Cortex of kidney (tissue), 1 donor: ENCODE results near the gene PHKA2.
A peak's percentile ranks its signal among the peaks of the same experiment; 100 is the strongest.
"Not testable (repeated sequence)": the region's sequence is repeated elsewhere in the genome, so short reads cannot be mapped to it uniquely, and the experiment has no call there.

Source experiments
- DNase-seq: peaks from one replicate; lab custom pipeline; 2025; lab: John Stamatoyannopoulos, UW

PHKA2 gene, protein sequence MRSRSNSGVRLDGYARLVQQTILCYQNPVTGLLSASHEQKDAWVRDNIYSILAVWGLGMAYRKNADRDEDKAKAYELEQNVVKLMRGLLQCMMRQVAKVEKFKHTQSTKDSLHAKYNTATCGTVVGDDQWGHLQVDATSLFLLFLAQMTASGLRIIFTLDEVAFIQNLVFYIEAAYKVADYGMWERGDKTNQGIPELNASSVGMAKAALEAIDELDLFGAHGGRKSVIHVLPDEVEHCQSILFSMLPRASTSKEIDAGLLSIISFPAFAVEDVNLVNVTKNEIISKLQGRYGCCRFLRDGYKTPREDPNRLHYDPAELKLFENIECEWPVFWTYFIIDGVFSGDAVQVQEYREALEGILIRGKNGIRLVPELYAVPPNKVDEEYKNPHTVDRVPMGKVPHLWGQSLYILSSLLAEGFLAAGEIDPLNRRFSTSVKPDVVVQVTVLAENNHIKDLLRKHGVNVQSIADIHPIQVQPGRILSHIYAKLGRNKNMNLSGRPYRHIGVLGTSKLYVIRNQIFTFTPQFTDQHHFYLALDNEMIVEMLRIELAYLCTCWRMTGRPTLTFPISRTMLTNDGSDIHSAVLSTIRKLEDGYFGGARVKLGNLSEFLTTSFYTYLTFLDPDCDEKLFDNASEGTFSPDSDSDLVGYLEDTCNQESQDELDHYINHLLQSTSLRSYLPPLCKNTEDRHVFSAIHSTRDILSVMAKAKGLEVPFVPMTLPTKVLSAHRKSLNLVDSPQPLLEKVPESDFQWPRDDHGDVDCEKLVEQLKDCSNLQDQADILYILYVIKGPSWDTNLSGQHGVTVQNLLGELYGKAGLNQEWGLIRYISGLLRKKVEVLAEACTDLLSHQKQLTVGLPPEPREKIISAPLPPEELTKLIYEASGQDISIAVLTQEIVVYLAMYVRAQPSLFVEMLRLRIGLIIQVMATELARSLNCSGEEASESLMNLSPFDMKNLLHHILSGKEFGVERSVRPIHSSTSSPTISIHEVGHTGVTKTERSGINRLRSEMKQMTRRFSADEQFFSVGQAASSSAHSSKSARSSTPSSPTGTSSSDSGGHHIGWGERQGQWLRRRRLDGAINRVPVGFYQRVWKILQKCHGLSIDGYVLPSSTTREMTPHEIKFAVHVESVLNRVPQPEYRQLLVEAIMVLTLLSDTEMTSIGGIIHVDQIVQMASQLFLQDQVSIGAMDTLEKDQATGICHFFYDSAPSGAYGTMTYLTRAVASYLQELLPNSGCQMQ

DNA sequence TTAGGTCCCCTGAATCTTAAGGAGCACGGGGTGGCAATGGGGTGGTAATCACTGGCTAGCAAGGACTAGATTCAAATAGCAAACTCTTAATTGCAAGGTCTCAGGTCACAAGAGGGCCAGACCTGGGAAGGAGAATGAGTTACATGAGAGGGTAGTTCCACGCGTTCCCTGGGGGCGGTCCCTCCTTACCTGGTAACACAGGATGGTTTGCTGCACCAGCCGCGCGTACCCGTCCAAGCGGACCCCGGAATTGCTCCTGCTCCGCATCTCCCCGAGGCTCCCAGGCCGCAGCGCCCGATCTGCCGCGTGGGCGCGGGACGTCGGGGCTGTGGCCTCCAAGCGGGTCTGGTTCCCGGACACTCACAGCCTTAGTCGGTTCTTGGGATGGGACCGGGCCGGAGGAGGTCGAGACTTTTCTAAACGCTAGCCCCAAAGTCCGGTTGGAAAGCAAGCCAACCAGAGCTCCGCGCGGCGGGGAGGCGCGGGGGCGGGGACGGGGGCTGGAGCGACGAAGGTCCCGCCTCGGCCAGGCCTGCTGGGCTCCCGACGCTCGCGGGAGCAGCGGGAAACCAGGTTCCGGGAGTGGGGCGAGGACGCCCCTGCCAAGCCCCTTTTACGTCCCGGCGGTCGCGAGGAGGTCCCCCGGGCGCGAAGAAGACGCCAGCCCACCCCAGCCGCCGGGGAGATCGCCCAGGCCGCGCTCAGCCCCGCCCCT lies at the start of gene PHKA2:
Gene PHKA2, minus strand, starts transcription at position 449 of the 715 bp plus-strand sequence. Its CDS starts 182 bp downstream, at position 267.
- no peak for DNase-seq

DNA sequence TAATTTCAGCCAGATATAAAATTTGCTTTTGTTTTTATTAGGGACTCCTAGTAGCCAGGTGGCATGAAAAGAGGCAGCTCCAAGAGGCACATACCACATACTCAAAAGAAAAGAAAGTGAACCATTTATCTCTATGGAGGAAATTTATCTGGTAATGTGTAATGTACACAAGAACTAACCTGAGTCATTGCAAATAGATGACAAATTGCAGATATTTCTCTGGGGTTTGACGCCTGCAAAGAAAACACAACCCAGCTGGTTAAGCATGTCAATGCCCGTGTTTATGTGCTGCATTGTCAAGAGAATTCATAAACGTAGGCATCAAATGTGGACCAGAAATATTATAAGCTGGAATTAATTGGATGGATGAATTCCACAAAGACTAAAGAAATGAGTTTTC lies 46.9 kb upstream of the PHKA2 start:
- DNase-seq: no peak

DNA sequence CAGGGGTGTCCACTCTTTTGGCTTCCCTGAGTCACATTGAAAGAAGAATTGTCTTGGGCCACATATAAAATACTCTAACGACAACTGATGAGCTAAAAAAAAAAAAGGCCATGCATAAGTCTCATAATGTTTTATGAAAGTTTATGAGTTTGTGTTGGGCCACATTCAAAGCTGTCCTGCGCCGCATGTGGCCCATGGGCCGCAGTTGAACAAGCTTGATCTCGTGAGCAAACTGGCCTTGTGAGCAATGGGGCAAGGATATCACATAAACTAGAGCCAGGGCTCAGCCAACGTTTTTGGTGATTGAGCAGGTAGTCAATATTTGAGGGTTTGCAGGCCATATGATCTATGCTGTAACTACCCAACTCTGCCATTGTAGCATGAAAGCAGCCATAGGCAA lies 44.6 kb upstream of the PHKA2 start:
- DNase-seq: no peak

DNA sequence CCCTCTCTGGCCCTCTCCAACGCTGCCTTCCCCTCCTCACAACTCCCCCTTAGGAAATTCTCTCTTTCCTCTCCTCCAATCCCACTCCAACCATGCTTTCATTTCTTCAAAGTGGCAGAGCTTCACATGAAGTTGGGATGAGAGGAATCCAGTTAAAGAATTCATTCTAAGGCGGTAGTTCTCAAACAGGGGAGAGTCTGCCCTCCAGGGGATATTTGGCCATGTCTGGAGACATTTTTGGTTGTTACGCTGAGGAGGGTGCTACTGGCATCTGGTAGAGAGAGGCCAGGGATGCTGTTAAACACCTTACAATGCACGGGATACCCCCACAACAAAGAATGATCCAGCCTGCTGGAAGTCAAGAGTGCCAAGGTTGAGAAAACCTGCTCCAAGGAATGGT lies 40.5 kb upstream of the PHKA2 start:
- DNase-seq: no peak

DNA sequence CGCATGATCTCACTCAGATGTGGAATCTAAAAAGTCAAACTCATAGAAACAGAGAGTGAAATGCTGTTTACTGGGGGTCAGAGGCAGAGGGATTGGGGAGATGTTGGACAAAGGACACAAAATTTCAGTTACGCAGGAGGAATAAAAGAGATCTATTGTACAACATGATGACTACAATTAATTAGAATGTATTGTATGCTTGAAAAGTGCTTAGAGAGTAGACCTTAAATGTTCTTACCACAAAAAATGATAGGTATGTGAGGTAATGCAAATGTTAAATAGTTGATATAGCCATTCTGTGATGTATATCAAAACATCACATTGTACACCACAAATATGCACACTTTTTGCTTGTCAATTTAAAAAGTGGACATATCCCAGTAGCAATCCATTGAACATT lies 36.1 kb upstream of the PHKA2 start:
- no peak for DNase-seq

DNA sequence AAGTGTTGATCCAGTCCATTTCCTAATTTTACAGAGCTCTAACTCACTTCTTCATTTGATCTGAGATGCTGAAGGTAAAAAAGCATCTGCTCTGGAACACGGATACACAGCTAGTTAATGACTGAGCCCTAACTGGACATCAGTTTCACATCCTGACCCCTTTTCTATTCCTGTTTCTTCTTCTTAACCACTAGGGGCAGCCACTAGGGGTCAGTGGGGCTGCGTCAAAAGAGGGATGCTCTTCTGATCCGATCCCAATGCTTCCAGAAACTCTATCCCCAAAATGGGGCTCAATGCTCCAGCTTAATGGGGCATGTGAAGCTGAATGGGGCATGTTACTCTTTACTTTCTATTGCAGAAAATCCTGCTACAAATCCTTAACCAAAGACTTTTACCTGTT lies 33.4 kb upstream of the PHKA2 start:
- no peak for DNase-seq

DNA sequence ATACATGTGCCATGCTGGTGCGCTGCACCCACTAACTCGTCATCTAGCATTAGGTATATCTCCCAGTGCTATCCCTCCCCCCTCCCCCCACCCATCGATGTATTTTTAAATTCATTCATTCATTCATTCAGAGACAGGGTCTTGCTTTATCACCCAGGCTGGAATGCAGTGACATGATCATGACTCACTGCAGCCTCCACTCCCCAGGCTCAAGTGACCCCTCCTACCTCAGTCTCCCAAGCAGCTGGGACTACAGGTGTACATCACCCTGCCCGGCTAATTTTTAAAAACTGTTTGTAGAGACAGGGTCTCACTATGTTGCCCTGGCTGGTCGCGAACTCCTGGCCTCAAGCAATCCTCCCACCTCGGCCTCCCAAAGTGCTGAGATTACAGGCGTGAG lies 32.7 kb upstream of the PHKA2 start:
- DNase-seq: not testable (repeated sequence)

DNA sequence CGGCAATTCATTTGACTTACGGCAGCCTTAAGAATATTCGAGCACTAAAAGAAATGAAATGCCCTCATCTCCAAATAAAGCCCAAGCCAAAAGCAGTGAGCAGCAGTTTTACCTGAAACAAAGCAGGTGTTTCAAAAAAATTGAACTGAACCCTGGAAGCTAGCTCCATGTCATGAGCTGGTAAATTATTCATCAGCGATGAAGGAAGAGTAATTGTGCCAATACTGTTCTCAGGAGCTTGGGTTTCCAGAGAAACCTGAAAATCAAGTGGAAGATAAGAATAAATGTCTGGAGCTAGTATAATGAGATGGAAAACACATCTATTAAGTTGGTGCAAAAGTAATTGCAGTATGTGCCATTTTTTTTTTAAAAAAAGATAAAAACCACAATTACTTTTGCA lies 24.0 kb upstream of the PHKA2 start:
- no peak for DNase-seq

DNA sequence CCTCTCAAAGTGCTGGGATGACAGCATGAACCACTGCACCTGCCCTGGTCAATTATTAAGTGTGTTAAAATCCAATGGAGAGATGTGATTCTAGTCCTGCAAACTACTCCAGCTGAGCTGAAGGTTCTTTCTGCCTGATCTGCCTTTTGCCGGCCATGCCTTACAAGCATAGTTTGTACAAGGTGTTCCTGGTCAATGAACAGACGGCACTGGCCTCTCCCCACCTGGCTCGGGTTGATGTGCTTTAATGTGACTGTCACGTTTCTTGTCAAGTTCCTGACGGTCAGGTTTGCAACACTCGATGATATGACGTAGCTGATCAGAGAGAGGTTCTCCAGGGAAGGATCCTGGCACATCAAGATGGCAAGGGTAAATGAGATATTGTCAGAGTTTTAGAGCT lies 23.1 kb upstream of the PHKA2 start:
- peak; percentile 2 for DNase-seq

DNA sequence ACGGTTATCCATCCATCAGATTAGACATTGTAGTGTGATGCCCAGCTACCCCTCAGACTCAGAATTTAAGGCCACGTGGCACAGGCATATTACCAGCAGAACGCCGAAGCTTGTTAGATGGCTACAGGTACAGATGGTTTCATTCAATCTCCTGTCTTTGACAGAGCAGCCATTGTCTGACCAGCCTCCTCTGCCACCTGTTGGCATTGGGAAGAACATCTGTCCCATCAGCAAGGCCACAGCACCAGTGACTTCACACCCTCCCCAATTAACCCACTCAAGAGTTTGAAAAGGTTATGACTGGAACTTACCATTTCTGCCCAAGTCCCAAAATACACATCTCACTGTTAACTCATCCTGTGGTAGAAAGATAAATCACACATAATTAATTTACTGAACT lies 22.0 kb upstream of the PHKA2 start:
- DNase-seq: no peak

DNA sequence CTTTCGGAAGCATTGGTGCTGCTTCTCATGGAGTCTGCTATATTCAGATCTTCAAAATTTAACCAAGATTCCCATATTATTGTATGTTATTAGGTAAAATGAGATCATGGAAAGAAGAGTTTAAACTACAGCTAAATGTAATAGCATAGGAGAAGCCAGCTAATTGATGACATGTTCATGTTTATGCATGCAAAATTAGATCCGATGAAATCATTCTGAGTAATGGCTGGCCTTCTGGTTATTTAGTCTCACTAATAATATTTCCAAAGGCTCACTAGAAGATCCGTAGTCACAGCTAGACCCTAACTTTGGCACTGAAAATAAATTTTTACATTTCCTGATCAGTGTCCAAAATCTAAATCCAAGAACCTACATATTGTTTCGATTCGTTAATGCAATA lies 19.8 kb upstream of the PHKA2 start:
- DNase-seq: no peak

DNA sequence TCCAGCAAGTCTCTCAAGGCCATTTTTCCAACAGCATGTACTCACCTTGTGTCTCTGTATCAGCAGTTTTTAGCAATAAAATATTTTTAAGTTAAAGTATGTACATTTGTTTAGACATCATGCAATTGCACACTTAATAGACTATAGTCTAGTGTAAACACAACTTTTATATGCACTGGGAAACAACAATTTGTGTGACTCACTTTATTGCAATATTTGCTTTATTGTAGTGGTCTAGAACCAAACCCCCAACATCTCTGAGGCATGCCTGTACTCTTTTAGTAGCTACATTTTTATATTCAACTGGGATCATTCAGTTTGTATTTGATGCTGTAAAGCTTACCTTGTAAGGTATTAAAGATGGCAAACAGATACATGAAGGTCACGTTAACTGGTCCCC lies 14.7 kb upstream of the PHKA2 start:
- no peak for DNase-seq

DNA sequence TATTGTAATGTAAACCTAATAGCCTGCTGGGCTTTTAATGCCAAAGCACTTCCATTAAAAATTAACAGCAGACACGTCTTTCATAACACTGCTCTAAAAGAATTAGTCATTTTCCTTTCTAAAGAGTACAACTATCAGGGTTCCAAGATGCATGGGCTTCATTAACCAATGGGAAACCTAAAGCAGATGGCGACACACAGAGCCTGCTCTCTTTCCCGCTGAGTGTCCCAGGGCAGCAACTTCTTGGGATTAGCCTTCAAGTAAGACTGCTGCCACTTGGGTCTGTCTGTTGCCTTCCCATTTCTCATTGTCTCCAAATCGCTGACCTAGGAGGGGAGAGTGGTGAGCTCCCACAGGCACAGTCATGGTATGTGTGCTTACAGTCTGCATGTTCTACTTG lies 14.0 kb upstream of the PHKA2 start:
- DNase-seq: no peak

DNA sequence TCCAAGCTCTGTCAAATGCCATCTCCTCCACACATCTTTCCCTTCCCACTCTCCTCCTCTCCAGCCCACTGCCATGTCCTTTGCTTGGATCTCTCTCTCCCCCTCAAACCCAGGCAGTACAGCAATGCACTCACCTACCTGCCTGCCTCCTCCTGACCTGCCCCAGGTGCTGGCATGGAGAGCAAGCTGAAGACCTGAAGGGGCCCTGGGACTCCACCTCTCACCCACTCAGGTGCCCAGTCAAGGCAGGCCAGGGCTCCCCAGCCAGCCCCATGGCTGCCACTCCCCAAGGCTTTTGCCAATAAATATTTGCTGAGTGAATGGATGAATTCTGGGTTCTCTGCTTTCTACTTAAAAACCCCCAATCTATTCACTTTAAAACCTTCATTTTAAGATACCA lies 12.6 kb upstream of the PHKA2 start:
- no peak for DNase-seq

DNA sequence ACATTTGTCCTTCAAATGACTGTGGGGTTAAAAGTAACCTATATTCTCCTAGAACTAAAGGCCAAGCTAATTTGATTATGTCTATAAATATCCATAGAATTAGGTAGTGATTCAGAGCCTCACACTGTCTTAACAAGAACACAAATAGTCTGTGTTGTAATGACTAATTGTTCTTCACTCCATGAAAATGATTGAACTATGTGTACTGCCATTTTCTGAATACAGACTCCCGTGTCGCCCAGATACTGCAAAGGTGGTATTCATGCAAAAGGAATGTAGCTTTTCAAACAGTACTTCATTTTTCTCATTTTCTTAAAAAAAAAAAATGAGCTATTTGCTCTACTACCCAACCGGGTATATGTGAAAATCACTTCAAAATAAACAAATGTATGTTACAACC lies 11.3 kb upstream of the PHKA2 start:
- DNase-seq: no peak

DNA sequence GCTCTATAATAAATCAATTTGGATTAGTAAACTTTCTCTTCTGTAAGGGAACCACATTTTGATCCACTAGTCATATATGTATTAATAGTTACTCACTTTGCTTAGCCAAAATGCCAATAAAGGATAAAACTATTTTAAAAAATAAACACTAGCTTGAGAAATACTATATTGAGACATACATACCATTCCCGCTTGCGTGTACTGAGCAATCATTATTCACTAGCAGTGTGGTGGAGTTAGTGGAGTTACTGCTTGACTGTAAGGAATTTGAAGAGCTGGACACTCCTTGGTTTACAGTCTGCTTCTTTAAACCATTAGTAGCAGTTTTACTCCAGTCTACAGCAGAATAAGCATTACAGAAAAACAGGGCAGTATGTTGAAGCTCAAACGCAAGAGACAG lies 10.8 kb upstream of the PHKA2 start:
- no peak for DNase-seq

DNA sequence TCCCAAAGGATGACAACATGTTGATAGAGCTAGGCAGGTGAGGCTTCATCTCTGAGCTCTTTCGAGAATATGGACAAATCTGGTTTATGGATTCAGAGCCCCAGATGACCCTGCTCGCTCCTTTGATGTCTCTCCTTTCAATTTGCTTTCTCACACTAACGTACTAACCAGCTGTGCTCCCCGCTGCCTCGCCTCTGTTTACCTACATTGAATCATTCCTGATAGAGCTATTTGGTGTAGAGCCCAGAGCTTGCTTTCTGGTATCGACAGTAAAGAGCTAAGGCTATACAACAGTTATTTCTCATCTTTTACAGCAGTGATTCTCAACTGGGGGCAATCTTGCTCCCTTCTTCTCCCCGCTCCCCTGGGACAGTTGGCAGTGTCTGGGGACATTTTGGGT lies 8.9 kb upstream of the PHKA2 start:
- DNase-seq: no peak

DNA sequence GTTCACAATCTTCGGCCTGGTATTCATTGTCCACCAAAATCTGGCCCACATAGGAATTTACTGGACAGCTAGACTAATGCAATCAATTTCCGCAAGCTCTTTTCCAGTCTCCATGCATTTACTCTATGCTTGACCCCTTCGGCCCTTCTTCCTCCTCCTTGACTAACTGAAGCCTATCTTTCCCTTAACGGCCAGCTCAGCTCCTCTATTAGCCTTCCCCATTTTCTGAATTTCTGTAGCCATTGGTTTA lies 1.2 kb upstream of the PHKA2 start:
- DNase-seq: no peak

DNA sequence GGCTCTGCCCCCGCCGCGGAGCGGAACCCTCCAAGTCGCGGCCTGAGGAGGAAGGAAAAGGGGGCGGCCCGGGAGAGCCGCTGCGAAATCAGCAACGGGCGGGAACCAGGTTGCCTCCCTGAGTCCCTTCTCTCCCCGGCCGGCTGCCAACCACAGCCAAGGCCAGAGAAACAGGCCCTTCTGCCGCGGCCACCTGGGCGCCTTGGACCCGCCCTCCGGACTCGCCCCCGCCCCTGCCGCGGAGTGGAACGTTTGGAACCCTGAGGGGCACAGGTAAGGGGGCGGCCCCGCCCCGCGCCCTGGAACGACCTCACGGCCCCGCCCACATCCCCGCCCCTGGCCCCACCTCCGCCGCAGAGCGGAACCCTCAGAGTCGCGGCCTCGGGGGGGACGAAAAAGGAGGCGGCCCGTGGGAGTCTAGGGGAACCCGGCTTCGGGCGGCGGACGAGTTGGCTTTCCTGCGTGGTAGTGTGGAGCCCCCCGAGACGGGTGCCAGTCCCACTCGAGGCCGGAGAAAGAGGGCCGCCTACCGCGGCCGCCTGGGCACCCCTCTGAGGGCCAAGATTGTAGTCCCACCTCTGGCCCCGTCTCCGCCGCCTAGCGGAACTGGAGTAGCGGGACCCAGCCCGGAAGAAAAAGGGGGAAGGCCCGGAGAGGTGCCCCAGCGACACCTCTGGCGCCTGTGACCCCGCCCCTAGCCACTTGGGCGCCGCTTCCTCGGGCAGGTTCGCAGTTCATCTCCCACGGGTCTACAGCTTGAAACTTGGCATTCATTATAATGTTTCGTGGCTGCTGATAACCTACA lies 669 bp upstream of the PHKA2 start:
- no peak for DNase-seq

DNA sequence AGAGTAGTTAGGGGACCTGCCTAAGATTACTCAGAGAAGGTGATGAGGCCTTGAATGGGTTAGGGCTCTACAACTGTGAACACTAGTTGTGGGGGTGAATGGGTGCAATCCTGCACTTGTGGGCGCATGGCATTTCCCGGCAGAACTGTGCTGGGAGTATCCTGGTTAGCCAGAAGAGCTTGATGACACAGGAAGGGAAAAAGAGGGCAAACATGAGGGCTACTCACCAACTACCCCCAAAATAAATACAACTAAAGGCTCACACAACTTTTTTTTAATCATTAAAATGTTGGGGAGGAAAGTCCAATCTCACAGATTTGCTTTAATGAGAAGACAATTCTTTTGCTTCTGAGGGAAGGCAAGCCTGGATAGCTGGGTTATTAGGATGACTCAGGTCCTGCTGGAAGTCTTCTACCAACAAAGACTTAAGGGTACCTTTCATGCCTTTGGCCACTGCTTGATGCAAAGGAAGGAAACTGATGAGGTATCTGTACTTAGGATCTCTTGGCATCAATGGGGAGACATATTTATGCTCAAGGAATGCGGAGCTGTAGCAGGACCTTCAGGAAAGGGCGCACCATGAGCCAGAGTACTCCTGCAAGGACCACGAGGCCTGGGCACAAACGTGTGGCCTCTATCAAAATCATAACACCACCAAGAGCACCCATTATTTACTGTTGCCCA lies 2.6 kb downstream of the PHKA2 start:
- no peak for DNase-seq

DNA sequence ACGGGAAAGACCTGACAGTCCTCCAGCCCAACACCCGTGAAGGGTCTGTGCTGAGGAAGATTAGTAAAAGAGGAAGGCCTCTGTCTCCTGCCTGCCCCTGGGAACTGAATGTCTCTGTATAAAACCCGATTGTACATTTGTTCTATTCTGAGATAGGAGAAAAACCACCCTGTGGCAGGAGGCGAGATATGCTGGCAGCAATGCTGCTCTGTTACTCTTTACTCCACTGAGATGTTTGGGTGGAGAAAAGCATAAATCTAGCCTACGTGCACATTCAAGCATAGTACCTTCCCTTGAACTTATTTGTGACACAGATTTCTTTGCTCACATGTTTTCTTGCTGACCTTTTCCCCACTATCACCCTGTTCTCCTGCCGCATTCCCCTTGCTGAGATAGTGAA lies 3.7 kb downstream of the PHKA2 start:
- not testable (repeated sequence) for DNase-seq
